DOHH2 (cell line): Measurements from ENCODE around the gene BRD3.

Experiments
- EZH2phosphoT487 ChIP-seq: fragments of 200-600 bp; sonication (generic); IDR thresholded peaks from 2 replicates; pipeline ENCODE4 v1.6.1; 2017; ENCODE audit warnings: borderline replicate concordance, mild to moderate bottlenecking, antibody characterized with exemption, low read length, moderate library complexity, mixed read lengths
- TF ChIP-seq, protein P1 (sequence below): fragments of 200-600 bp; sonication (generic); IDR thresholded peaks from one replicate; pipeline ENCODE4 v1.5.1; 2014; ENCODE audit warnings: antibody characterized with exemption, mild to moderate bottlenecking, low read depth, low read length; ENCODE audit not compliant: poor library complexity, severe bottlenecking

DNA sequence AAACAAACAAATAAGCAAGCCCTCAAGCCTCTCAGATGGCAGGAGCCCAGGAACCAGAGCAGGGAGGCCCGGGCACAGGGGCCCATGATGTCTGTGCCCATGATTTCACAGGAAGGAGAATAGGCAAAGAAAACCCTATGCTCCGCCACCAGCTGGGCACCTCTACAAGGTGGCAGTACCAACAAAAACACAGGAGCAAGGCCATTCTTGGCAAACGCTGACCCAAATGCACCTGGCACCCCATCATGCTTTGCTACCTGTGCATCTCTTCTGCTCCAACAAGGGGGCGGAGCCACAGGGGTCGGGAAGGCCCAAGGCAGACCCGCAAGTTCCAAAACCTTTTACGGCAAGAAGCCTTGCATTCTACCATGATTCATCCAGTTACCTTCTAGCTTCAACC is 3.1 kb downstream of the BRD3 start:
- TF ChIP-seq, protein P1, sequence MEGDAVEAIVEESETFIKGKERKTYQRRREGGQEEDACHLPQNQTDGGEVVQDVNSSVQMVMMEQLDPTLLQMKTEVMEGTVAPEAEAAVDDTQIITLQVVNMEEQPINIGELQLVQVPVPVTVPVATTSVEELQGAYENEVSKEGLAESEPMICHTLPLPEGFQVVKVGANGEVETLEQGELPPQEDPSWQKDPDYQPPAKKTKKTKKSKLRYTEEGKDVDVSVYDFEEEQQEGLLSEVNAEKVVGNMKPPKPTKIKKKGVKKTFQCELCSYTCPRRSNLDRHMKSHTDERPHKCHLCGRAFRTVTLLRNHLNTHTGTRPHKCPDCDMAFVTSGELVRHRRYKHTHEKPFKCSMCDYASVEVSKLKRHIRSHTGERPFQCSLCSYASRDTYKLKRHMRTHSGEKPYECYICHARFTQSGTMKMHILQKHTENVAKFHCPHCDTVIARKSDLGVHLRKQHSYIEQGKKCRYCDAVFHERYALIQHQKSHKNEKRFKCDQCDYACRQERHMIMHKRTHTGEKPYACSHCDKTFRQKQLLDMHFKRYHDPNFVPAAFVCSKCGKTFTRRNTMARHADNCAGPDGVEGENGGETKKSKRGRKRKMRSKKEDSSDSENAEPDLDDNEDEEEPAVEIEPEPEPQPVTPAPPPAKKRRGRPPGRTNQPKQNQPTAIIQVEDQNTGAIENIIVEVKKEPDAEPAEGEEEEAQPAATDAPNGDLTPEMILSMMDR: no peak
- no peak for TF ChIP-seq EZH2phosphoT487
